Muscle layer of colon (tissue), 2 donors: ENCODE results near the gene ANO6.
"Not testable (repeated sequence)": the region's sequence is repeated elsewhere in the genome, so short reads cannot be mapped to it uniquely, and the experiment has no call there.

ENCODE experiments used
- H3K27ac ChIP-seq: one replicate; pipeline ENCODE4 v1.7.0; 2013; ENCODE audit warnings: low read depth, mild to moderate bottlenecking, low read length, moderate library complexity
- H3K27me3 ChIP-seq, 2 donors: one replicate each; pipeline ENCODE4 v1.7.0; 2013; ENCODE audit warnings: low read length in 2 of 2, mild to moderate bottlenecking in 2 of 2; ENCODE audit not compliant: insufficient read depth in 2 of 2, control insufficient read depth in 1 of 2
- H3K36me3 ChIP-seq: one replicate; pipeline ENCODE4 v1.7.0; 2013; ENCODE audit warnings: mild to moderate bottlenecking, low read length; ENCODE audit not compliant: insufficient read depth
- H3K4me1 ChIP-seq: one replicate; pipeline ENCODE4 v1.7.0; 2013; ENCODE audit warnings: mild to moderate bottlenecking, low read length; ENCODE audit not compliant: insufficient read depth
- H3K4me3 ChIP-seq, 2 donors: one replicate each; pipeline ENCODE4 v1.7.0; 2013; ENCODE audit warnings: low read length in 2 of 2, low read depth in 1 of 2, mild to moderate bottlenecking in 1 of 2, moderate library complexity in 1 of 2
- H3K9ac ChIP-seq: one replicate; pipeline ENCODE4 v1.7.0; 2013; ENCODE audit warnings: low read length
- H3K9me3 ChIP-seq: one replicate; pipeline ENCODE4 v1.7.0; 2013; ENCODE audit warnings: mild to moderate bottlenecking, low read length
- donor health status: abdominal sarcoma.
- donor health status: Adenocarcinoma of cecum.

Gene ANO6, protein sequence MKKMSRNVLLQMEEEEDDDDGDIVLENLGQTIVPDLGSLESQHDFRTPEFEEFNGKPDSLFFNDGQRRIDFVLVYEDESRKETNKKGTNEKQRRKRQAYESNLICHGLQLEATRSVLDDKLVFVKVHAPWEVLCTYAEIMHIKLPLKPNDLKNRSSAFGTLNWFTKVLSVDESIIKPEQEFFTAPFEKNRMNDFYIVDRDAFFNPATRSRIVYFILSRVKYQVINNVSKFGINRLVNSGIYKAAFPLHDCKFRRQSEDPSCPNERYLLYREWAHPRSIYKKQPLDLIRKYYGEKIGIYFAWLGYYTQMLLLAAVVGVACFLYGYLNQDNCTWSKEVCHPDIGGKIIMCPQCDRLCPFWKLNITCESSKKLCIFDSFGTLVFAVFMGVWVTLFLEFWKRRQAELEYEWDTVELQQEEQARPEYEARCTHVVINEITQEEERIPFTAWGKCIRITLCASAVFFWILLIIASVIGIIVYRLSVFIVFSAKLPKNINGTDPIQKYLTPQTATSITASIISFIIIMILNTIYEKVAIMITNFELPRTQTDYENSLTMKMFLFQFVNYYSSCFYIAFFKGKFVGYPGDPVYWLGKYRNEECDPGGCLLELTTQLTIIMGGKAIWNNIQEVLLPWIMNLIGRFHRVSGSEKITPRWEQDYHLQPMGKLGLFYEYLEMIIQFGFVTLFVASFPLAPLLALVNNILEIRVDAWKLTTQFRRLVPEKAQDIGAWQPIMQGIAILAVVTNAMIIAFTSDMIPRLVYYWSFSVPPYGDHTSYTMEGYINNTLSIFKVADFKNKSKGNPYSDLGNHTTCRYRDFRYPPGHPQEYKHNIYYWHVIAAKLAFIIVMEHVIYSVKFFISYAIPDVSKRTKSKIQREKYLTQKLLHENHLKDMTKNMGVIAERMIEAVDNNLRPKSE

DNA sequence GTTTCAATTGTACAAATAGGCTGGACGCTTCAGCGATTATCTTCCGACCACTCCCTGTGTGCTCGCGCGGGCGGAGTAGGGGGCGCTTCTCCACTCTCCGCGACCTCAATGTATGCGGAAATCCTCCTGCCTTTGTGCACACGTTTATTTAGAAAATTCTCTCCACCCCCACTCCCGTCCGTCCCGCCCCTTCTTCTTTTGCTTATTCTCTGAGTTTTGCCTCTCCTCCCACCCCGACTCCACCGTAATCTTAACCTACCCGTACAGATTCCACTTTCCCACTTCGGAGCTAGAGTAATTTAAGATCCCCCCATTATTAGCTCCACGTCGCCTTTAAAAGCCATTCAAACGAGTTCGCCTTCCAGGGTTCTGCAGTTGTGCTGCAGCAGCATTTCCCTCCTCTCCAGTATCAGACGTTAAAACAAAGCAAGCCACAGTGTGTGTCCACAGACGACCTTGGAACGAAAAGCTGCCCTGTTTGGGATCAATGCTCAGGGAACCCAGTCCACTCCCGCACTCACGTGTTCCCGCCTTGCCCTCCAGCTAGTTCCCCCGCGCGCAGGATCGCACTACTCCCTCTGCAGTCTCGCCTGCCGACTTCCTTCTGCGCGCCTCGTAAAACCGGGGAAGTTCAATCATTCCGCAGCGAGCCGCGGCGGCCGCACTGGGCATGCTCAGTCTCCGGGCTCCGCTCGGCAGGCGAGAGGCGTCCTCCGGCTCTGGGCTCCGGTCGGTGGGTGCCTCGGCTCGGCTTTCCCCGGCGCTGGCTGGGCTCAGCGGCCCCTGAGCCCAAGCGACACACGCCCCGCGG is at the start of gene ANO6:
Gene ANO6 (plus strand): TSS at position 677 of the 811 bp plus-strand sequence. CDS start 227 bp downstream, outside the sequence.
- H3K4me1 ChIP-seq: peaks cover 30% of the 10 kb centered on the region
- H3K36me3 ChIP-seq: no peaks in the 10 kb centered on the region
- peak within 1 kb of the TSS; percentile 67 for H3K9ac ChIP-seq
- H3K9me3 ChIP-seq: no peaks in the 10 kb centered on the region
- H3K4me3 ChIP-seq: peak within 1 kb of the TSS; percentile 83 to 93
- H3K27ac ChIP-seq: peak within 1 kb of the TSS; percentile 95
- H3K27me3 ChIP-seq: no peaks in the 10 kb centered on the region

DNA sequence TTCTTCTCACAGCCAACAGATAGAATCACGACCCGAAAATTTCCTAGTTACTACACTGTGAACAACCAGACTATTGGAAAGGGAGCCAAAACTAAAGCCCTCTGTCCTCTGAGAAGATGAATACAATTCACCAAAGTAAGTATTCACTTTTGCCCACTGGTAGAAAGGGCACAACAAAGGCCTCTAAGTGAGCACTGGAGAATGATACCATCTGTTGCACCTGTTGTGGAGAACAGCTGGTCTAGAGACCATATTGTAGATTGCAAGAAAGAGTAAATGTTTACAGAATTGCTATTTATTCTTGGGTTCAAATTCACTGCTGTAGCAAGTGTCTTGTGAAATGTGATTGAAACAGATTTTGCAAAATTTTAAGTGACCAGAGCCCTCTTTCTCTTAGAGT is 46.9 kb upstream of the ANO6 start:
- Histone ChIP-seq H3K27ac (no peak overlapping the region), H3K4me3 (no peak overlapping the region), H3K36me3 (no peaks in the 10 kb centered on the region), H3K9ac (no peak overlapping the region), H3K27me3 (no peaks in the 10 kb centered on the region), H3K4me1 (no peaks in the 10 kb centered on the region), H3K9me3 (no peaks in the 10 kb centered on the region)

DNA sequence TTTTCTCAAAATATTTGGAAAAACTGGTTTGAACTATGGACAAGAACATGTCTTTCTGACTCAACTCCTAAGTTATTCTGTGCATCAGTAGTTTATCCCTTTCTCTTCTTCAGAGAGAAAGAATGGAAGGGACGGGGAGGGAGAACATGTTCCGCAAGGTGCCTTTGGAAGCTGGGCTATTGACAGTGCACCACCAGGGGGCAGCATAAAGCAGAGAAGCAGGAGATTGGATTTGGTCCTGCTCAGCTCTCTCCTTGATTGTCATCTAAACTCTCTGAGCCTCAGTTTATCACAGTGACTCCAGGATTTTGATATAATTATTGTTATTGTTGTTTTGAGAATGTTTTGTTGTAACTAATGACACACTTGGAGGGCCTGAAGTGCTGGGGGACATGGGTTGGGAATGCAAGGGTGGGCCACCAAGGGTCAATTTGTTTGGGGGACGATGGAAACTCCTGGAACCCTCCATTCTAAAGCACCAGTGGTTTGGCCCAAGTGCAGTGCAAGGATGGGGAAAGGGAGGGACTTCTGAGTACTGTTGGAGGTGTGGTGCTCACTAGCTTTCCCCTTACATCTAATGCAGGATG is 45.3 kb upstream of the ANO6 start:
- Histone ChIP-seq H3K4me1 (no peaks in the 10 kb centered on the region), H3K9ac (no peak overlapping the region), H3K36me3 (no peaks in the 10 kb centered on the region), H3K27me3 (no peaks in the 10 kb centered on the region), H3K4me3 (no peak overlapping the region), H3K27ac (no peak overlapping the region), H3K9me3 (no peaks in the 10 kb centered on the region)

DNA sequence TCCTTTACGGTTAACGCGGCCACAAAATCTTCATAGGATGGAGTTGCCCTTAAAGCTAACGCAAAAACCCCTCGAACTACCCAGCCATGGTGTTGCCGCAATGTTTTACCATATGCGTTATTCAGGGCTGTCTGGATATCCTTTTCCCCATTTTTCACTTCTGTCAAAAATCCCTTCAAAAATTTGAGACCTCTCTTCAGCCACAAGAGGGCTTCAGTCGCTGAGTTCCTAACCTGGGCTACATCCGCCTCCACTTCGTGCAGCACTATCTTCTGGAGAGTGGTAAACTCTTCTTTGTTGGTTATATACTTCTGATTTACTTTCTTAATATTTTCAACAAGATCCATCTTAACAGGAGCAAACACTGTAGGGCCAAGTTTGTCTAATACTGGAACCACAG is 42.6 kb upstream of the ANO6 start:
- not testable (repeated sequence) for H3K4me1 ChIP-seq, H3K9me3 ChIP-seq, H3K36me3 ChIP-seq, H3K9ac ChIP-seq, H3K27me3 ChIP-seq, H3K27ac ChIP-seq, H3K4me3 ChIP-seq

DNA sequence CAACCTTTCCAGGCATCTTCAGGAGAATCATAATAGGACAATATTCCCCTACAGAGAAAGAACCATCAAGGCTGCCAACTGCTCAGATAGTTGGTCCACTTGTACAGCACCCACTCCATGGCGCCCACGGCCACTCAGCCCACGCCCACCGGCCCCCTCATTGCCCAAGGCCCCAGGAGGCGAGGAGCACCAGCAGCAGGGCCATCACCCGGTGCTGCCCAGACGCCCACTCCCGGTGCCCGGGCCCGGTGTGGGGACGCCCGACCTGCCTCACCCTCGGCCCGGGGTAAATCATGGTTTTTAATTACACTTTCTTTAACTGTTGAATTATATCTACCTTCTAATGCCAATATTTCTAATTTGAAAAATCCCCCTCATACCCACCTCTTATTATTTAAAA is 41.3 kb upstream of the ANO6 start:
- no peaks in the 10 kb centered on the region for H3K4me1 ChIP-seq
- H3K36me3 ChIP-seq: no peaks in the 10 kb centered on the region
- H3K4me3 ChIP-seq: no peak overlapping the region
- H3K27me3 ChIP-seq: no peaks in the 10 kb centered on the region
- H3K9me3 ChIP-seq: peaks cover 9% of the 10 kb centered on the region
- H3K27ac ChIP-seq: no peak overlapping the region
- H3K9ac ChIP-seq: no peak overlapping the region

DNA sequence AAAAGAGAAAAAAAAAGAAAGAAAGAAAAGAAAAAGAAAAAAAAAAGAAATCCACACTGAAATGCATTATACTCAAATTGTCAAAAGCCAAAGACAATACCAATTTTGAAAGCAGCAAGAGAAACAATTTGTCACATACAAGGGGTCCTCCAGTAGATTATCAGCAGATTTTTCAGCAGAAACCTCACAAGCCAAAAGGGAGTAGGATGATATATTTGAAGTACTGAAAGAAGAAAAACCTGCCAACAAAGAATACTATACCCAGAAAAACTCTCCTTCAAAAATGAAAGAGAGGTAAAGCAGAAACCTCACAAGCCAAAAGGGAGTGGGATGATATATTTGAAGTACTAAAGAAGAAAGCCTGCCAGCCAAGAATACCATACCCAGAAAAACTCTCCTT is 37.1 kb upstream of the ANO6 start:
- no peaks in the 10 kb centered on the region for H3K4me1 ChIP-seq
- no peaks in the 10 kb centered on the region for H3K36me3 ChIP-seq
- no peaks in the 10 kb centered on the region for H3K27me3 ChIP-seq
- no peak overlapping the region for H3K9ac ChIP-seq
- H3K27ac ChIP-seq: no peak overlapping the region
- H3K9me3 ChIP-seq: peaks cover 9% of the 10 kb centered on the region
- H3K4me3 ChIP-seq: no peak overlapping the region

DNA sequence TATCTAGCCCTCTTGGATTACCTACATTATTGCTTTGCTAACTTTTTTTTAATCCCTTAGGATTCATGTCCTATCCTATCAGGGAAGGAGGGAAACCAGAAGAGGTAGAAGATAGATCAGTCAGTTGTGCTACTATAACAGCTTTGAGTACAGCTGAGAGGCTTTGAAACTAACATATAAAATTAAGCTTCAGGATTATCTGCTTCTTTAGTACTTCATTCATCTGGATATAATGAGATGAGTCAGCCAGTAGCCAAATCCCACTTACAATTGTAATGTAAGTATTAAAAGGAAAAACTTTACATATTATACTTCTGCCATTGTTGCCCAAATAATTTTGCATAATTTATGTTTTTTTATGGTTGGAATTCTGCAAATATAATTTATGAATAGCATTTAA is 33.4 kb upstream of the ANO6 start:
- Histone ChIP-seq H3K27ac (no peak overlapping the region), H3K9ac (no peak overlapping the region), H3K9me3 (peaks cover 9% of the 10 kb centered on the region), H3K4me3 (no peak overlapping the region), H3K27me3 (no peaks in the 10 kb centered on the region), H3K36me3 (no peaks in the 10 kb centered on the region), H3K4me1 (no peaks in the 10 kb centered on the region)

DNA sequence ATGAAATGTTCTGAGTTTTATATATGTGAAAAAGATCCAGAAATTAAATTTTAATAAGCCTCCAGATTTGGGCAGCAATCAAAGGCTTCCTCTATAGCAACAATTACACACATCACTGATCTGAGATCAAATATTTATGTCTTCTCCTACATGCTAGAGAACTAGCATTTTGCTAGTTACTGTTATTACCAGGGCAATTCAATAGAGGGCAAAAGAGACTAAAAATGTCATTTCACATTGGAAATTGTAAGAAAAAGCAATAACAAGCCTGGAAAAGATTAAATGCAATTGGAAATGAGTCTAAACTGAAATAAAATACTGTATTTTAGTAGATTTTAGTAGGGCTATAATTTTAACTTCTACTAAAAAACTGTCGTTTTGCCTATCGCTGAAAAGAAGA is 32.6 kb upstream of the ANO6 start:
- H3K4me1 ChIP-seq: no peaks in the 10 kb centered on the region
- H3K27ac ChIP-seq: no peak overlapping the region
- H3K36me3 ChIP-seq: no peaks in the 10 kb centered on the region
- no peak overlapping the region for H3K4me3 ChIP-seq
- H3K27me3 ChIP-seq: no peaks in the 10 kb centered on the region
- no peak overlapping the region for H3K9ac ChIP-seq
- H3K9me3 ChIP-seq: peaks cover 5% of the 10 kb centered on the region

DNA sequence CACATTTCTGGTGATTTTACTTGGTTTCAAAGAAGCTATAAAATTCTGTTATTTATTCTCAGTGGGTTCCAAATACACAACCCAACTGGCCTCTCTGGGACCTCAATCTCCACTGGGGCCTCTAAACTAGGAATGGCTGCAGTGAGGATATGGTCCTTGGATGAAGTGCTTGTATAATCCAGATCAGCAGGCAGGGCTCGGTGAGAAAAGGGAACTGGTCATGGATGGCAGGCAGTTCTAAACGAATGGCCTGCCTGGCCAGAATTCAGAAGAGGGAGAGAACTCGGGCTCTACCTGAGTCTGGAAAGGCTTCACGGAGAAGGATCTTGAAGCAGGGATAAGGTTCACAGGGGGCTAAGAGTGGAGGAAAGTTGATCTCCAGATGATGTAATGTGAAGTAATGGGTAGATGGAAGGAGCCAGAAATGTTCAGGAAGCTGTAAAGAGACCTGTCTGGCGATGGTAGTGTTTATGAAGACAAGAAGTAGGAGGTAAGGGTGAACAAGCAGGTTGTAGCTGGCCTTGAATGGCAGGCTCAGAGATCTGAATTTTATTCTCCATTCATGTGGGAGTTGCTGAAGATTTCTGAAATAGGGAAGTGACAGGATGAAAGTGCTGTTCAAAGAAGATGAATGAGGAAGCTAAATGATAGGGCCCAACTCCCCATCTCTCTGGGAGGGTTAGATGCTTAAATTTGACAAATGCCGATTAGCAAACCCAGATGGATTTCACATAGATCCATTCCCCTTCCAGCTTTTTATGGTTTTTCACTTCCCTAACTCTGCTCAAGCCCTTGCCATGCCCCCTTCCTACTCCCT is 31.5 kb upstream of the ANO6 start:
- Histone ChIP-seq H3K4me1 (no peaks in the 10 kb centered on the region), H3K27me3 (no peaks in the 10 kb centered on the region), H3K27ac (no peak overlapping the region), H3K4me3 (no peak overlapping the region), H3K36me3 (no peaks in the 10 kb centered on the region), H3K9me3 (no peaks in the 10 kb centered on the region), H3K9ac (no peak overlapping the region)

DNA sequence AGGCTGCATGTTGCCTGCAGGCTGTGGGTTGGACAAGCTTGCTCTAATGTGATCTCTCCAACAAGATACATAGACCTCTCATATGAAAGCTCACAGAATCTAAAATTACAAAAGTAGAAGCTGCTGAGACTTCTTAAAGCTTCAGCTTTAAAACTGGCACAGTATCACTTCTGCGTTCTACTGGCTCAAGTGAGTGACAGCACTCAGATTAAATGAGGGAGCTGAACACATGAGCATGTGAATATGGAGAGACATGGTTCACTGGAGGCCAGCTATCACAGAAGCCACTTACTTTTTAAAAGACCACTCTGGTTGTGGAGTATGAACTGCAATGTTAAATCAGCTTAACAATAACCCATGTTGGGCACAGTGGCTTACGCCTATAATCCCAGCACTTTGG is 29.1 kb upstream of the ANO6 start:
- H3K9ac ChIP-seq: no peak overlapping the region
- no peaks in the 10 kb centered on the region for H3K36me3 ChIP-seq
- H3K4me1 ChIP-seq: no peaks in the 10 kb centered on the region
- no peak overlapping the region for H3K27ac ChIP-seq
- no peaks in the 10 kb centered on the region for H3K27me3 ChIP-seq
- H3K4me3 ChIP-seq: no peak overlapping the region
- no peaks in the 10 kb centered on the region for H3K9me3 ChIP-seq
